HG03521 (cell line): ENCODE data around the gene BTNL3.
"Not testable (repeated sequence)": the region's sequence is repeated elsewhere in the genome, so short reads cannot be mapped to it uniquely, and the experiment has no call there.

ENCODE experiments used
- ATAC-seq: cut with Tn5 transposase; IDR thresholded peaks from one replicate; pipeline ENCODE4 v1.9.1; 2021; ENCODE audit warnings: mild to moderate bottlenecking, moderate library complexity; ENCODE audit not compliant: unreplicated experiment

BTNL3 gene

DNA sequence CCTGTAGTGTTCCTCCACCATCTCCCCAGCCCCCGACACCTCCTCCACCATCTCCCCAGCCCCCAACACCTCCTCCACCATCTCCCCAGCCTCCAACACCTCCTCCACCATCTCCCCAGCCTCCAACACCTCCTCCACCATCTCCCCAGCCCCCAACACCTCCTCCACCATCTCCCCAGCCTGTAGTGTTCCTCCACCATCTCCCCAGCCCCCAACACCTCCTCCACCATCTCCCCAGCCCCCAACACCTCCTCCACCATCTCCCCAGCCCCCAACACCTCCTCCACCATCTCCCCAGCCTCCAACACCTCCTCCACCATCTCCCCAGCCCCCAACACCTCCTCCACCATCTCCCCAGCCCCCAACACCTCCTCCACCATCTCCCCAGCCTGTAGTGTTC lies 57.2 kb downstream of the BTNL3 start:
- not testable (repeated sequence) for ATAC-seq

GRCh38 chr5:181047288-181047687 lies 58.6 kb downstream of the BTNL3 start:
- no peak for ATAC-seq

DNA sequence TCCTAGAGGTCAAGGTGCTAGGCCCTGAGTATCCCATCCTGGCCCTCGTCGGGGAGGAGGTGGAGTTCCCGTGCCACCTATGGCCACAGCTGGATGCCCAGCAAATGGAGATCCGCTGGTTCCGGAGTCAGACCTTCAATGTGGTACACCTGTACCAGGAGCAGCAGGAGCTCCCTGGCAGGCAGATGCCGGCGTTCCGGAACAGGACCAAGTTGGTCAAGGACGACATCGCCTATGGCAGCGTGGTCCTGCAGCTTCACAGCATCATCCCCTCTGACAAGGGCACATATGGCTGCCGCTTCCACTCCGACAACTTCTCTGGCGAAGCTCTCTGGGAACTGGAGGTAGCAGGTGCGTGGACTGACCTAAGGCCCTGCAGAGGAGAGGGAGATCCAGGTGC lies 59.3 kb downstream of the BTNL3 start:
- no peak for ATAC-seq

- ATAC-seq: no peak
These were observed 61.4 kb downstream of the BTNL3 start for GRCh38 chr5:181050016-181050415.

- ATAC-seq: no peak
These were observed 63.4 kb downstream of the BTNL3 start for GRCh38 chr5:181051841-181052671.

DNA sequence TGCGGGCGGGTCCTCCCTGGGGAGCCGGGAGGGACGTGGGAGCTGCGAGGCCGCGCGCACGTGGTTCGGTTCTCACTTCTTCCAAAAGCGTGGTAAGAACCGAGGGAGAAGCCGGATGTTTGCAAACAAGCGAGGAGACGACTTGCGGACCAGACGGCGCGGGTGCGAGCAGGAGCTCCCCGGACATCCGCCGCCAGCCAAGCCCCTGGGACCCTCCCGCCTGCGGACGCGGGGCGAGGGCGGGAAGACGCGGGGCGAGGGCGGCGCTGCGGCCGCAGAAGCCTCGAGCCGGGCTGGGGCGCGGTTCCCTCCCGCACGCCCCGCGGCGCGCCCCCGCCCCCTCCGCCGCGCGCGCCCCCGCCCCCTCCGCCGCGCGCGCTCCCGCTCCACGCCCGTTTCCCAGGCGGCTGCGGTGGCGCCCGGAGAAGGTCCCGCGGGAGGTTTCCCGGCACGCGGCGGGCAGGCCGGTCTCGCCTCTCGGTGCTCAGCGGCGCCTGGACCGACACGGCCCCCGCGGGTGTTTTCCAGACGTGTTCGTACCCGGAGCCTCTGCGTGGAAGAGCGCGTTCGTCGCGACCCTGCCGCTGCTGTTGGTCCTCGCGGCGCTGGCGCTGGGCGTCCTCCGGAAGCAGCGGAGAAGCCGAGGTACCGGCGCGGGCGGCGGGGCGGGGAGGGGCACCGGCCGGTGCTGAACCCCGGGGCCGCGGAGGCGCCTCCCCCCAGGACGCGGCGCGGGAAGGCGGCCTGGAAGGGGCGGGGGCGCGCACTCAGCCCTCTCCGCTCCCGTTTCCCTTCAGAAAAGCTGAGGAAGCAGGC lies 64.2 kb downstream of the BTNL3 start:
- ATAC-seq: no peak

DNA sequence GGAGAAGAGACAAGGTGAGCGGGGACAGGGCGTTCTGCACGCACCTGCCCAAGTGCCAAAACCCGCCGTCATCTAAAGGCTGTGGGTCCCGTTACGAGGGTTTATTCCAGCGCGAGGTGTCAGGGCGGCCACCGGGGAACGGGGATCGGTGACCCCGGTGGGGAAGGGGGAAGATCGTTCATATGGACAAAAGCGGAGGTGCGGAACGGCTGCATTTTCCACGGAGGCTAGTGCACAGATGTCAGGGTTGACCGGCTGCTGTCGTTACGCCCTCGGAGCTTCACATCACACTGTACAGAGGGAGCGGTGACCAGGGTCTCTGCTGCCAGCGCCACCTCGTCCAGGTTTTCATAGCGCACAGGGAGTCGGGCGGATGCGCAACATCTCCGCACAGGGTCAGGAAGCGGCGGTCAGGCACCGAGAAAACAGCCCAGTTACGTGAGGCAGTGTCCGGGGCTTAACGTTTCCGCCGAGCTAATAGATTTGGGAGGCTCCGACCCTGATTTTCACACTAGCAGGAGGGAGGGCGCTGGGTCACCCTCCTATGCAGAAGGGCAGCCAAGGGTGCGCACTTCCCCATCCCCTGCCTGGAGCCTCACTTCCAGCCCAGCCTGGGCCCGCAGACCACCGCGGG lies 65.0 kb downstream of the BTNL3 start:
- no peak for ATAC-seq

GRCh38 chr5:181054138-181054537 lies 65.5 kb downstream of the BTNL3 start:
- ATAC-seq: no peak

- no peak for ATAC-seq
These were observed 66.3 kb downstream of the BTNL3 start for GRCh38 chr5:181054871-181055459.
